Measurements from ENCODE around the gene NRAS.
A peak's percentile ranks its signal among the peaks of the same experiment; 100 is the strongest.
"Not testable (repeated sequence)": the region's sequence is repeated elsewhere in the genome, so short reads cannot be mapped to it uniquely, and the experiment has no call there.

Gene NRAS

DNA sequence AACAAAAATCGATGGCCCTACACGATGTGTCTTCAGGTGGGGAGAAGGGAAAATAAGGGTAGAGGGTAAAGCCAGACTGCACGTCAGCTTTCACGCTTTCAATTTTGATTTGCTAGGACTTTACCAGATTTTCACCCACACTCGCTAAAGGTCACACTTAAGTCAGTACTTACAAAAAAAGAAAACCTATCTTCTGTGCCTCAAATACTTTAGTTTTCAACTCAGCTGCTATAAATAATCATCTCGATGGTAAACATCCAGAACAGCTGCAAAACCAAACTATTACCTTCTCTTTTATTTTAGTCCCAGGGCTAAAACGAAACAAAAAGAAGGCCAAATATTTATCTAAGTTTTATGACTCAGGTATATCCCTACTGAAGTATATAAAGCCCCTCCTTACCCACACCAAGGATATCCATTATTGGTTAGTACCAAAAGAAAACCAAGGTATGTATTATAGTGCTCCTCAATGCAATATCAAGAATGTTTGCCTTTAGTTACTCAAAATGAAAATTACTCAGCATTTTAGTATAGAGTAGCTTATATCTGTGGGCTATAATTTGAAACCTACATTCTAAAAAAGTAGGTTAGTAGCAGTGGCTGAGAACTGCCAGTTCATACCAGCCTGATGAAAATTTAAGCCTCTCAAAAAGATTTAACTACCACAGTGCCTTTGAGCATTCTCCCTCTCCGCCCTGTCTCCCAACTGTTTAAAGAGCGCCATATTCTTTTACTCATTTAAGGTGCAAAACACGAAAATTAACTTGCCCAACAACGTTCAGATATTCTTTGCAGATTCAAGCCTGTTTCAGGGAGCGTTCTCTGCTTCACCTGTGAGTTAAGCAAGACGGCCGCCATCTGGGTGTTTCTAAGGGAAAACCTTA lies 39.7 kb upstream of the NRAS start:
- POLR2A ChIA-PET (ENCODE audit: low non-redundant PET), result no interaction called here

DNA sequence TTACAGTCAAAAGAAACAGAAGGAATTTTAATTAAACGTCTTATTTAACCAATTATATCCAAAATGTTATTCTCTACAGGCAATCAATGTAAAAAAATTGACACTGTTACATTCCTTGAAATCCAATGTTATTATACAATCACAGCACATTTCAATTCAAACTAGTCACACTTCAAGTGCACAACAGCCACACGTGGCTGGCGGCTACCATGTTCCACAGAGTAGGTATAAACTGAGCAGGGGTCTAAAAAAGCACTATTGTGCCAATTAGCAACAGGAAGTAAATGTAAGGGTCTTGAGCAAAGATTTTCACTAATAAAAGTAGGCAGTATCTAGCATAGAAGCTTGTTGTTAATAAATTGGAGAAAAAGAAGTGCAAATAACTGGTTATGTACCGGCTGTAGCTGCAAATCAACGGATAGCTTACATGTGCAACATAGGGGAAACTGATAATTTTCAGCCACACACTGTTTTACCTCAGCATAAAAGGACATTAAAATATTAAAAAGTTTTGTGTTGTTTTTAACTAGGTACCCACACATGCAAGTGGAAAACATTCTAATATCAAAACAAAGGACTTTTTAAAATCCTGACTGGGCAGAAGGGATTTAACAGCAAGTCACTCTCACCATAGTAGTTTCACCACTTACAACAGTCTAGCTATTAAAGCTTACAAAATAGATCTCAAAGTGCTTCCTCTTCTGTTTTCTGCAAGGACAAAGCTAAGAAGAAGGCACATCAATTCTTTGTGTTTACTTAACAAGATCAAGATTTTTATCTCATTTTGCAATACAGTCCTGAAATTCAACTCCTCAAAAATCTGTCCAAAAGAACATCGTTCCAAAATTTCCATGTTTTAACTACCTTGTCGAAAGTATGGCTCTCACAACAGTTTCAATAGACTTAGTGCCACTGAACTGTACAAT lies 38.7 kb upstream of the NRAS start:
- DNase-seq (ENCODE audit: low spot score), result no peak
- no peak overlapping the region for H3K27ac ChIP-seq
- ChIA-PET POLR2A (ENCODE audit: low non-redundant PET) (no interaction called here), CTCF (no interaction called here)
- TF ChIP-seq, protein P1, sequence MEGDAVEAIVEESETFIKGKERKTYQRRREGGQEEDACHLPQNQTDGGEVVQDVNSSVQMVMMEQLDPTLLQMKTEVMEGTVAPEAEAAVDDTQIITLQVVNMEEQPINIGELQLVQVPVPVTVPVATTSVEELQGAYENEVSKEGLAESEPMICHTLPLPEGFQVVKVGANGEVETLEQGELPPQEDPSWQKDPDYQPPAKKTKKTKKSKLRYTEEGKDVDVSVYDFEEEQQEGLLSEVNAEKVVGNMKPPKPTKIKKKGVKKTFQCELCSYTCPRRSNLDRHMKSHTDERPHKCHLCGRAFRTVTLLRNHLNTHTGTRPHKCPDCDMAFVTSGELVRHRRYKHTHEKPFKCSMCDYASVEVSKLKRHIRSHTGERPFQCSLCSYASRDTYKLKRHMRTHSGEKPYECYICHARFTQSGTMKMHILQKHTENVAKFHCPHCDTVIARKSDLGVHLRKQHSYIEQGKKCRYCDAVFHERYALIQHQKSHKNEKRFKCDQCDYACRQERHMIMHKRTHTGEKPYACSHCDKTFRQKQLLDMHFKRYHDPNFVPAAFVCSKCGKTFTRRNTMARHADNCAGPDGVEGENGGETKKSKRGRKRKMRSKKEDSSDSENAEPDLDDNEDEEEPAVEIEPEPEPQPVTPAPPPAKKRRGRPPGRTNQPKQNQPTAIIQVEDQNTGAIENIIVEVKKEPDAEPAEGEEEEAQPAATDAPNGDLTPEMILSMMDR (conservative IDR thresholded peaks at IDR 0.05; ENCODE audit: low read depth), result no peak

More for the DNA sequence above, 39.7 kb upstream of the NRAS start:
- DNase-seq (ENCODE audit: low spot score), result peak; percentile 21
- CTCF ChIA-PET, result no interaction called here
- peak overlapping the region; percentile 91 for H3K27ac ChIP-seq
- TF ChIP-seq, protein P1 (conservative IDR thresholded peaks at IDR 0.05; ENCODE audit: low read depth), result no peak

DNA sequence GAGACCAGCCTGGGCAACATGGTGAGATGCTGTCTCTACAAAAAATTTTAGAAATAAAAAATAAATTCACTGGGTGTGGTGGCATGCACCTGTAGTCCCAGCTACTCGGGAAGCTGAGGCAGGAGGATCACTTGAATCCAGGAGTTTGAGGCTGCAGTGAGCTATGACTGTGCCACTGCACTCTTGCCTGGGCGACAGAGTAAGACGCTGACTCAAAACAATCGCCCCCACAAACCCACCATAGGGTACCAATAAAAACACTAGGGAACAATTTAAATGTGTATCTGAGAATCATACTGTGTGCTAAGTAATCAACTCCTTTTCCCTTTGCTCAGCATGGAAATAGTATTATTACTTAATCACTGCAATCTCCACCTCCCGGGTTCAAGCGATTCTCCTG lies 37.1 kb upstream of the NRAS start:
- DNase-seq (ENCODE audit: low spot score); POLR2A ChIA-PET (ENCODE audit: low non-redundant PET); CTCF ChIA-PET; H3K27ac ChIP-seq: not testable (repeated sequence)

DNA sequence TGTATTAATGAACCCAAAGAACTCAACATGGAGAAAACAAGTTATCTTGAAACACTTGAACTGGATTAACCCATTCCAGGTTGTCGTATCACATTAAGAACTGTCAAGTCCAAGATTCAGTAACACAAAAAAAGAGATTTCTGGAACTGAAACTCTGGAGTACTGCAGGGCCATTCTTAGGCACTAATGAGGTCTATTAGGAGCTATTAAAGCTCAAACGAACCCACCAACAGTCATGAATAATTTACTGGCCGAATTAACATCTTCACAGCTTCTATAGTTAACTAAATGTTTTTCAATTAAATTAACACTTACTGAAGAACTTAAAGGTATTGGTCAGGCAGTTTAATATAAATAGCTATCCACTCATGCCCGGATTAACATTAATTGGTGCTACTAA lies 36.6 kb upstream of the NRAS start:
- CTCF ChIA-PET, result interaction anchor here (0.6 kb wide), 1 partner anchor 9 kb away, joined by 3 read pairs; no protein-coding TSS in a partner anchor
- DNase-seq (ENCODE audit: low spot score), result no peak
- POLR2A ChIA-PET (ENCODE audit: low non-redundant PET), result no interaction called here
- H3K27ac ChIP-seq, result no peak overlapping the region
- TF ChIP-seq, protein P1 (conservative IDR thresholded peaks at IDR 0.05; ENCODE audit: low read depth), result no peak

DNA sequence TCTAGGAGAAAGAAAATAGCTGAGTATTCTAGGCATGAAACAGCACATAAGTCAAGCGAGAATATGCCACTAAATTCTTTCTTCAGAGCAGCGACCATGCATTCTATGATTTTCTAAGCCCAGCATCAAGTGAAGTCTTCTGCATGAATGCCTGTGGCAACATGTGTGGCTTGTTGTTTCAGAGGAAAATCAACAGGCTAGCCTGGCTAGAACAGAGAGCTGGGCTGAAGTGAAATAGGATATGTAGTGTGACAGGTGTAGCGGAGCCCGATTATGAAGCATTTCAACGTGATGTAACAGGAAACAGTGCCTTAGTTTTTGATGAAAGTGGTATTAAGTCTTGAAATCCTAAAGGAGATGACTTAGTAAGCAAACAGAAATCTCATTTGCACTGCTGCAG lies 34.2 kb upstream of the NRAS start:
- POLR2A ChIA-PET (ENCODE audit: low non-redundant PET), result no interaction called here
- CTCF ChIA-PET, result no interaction called here
- TF ChIP-seq, protein P1 (conservative IDR thresholded peaks at IDR 0.05; ENCODE audit: low read depth), result no peak
- H3K27ac ChIP-seq, result no peak overlapping the region
- no peak for DNase-seq (ENCODE audit: low spot score)

DNA sequence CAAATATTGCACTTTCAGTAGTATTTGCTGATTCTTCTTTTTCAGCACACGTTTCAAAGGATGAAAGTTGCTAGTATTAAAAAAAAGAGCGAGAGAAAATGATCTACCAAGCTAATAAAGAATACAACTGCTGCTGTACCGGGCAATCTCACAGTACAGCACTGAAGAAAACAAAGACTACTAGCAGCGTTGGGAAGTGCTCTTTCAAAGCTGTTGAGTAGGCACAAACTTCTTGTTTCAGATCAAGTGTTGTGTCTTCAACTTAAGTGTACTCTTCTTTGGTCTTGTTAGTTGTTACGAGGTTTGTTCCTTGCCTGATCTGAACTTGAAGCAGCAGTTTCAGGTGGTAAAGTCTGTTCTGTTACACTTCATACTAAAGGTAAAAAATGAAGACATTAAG lies 33.3 kb upstream of the NRAS start:
- ChIA-PET POLR2A (ENCODE audit: low non-redundant PET) (no interaction called here), CTCF (no interaction called here)
- no peak for DNase-seq (ENCODE audit: low spot score)
- TF ChIP-seq, protein P1 (conservative IDR thresholded peaks at IDR 0.05; ENCODE audit: low read depth), result no peak
- H3K27ac ChIP-seq, result no peak overlapping the region
